NCI-H446 treated with DMSO at 0.1 percent for 48 hours (cell line): ENCODE measurements around the gene MARCOL.

Experiments
- DNase-seq: peaks from one replicate; lab custom pipeline; 2025; lab: John Stamatoyannopoulos, UW

MARCOL gene

GRCh38 chr5:148238418-148238794 lies at the start of gene MARCOL:
MARCOL (plus strand) TSS chr5:148238525; CDS start chr5:148238598, 73 bp downstream.
- no peak for DNase-seq

GRCh38 chr5:148191010-148191409 lies 47.3 kb upstream of the MARCOL start:
- no peak for DNase-seq

DNA sequence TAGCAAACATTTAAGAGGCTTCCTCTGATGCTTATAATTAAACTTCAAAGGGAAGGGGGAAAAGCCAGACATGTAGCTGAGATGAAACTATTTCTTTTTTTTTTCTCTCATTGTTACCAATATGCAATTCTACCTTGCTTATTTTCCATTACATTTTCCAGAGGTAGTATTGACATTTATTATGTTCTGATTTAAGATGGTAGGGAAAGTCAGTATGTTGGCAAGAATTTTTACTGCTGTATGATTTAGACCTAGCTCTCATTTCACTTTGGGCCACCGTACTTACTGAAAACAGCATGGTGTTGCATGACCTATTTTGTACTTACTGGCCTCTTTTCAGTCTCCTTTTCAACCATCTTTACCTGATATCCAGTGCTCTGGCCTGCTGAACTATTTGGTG lies 45.1 kb upstream of the MARCOL start:
- no peak for DNase-seq

DNA sequence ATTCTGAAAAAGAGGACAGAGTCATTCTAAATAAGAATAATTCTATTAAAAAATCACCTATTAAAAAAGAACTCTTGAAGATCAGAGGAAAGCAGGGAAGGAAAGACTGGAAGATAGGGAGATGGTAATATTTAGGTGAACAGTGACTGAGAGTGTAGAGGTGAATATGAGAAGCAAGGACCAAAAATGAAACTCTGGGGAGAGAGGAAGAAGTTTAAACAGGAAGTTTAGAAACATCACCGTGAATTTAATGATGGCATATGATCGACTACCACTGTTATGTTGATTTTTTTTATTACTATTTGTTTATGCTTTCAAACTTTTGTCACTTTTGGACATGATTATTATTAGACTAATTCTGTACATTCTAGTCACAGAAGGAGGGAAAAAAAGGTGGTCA lies 37.2 kb upstream of the MARCOL start:
- no peak for DNase-seq

DNA sequence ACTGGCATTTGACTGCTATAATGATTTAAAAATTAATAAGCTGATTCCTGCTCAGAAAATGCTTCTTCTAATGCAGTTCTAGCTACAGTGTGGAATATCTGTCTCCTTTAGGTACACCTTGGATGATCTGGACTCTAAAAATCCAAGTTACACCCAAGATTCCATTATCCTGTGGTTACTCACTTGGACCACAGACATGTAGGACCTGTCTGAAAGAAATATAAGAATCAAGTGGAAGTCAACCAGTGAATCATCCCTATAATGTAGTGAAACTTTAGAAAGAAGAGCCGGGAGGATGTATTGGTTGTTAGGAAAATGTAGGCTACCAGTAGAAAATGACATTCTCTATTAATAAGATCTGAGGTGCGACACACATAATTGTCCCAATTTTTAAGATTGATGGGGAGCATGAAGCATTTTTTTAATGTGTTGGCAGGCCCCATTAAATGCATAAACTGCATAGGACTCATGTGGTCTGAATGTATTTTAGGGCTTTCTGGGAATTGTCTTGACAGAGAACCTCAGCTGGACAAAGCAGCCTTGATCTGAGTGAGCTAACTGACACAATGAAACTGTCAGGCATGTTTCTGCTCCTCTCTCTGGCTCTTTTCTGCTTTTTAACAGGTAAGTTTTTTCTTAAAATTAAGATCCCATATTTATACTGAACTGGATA lies 35.7 kb upstream of the MARCOL start, which contains the start of gene SPINK6:
Gene SPINK6, plus strand, starts transcription at position 512 of the 673 bp plus-strand sequence. Its CDS starts 55 bp downstream, at position 567.
- DNase-seq: no peak

DNA sequence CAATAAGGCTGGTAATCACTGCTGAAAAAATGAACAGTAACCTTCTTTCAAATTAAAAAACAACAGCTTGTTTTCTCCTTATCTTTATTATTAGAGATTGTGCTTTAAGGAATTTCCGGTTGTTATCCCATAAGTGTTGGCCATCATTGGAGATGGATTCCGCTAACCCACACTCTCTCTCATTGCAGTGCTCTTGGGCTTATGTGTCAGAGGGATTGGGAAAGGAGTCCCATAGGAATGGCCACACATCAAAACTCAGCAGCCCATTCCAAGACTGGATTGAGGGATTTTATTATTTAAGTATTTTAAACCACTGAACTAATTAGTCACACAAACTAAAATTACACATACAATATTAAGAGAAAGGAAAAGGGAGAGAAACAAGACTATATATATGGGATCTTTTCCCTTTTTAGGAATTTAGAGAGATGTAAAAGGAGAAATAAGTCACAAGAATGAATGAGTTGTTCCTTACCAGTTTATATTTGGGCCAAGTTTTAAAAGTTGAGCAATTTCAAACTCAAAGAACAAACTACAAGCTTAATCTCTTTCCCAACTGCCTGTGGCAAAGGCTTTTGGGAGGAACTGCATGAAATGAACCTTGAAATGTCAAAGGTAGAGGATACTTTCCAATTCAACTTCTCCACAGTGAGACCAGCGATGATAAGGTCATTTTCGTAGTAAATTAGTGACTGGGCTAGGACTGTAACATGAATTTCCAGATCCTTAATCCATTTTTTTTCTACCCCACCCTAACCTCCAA lies 33.1 kb upstream of the MARCOL start:
- no peak for DNase-seq

- DNase-seq: no peak
Observed at GRCh38 chr5:148205865-148206264, 32.5 kb upstream of the MARCOL start.

GRCh38 chr5:148206620-148207019 lies 31.7 kb upstream of the MARCOL start:
- no peak for DNase-seq

- DNase-seq: no peak
Observed at GRCh38 chr5:148208226-148208625, 30.1 kb upstream of the MARCOL start.

- DNase-seq: no peak
Observed at GRCh38 chr5:148209151-148209770, 29.1 kb upstream of the MARCOL start.

- DNase-seq: no peak
Observed at GRCh38 chr5:148214665-148215185, 23.6 kb upstream of the MARCOL start.

DNA sequence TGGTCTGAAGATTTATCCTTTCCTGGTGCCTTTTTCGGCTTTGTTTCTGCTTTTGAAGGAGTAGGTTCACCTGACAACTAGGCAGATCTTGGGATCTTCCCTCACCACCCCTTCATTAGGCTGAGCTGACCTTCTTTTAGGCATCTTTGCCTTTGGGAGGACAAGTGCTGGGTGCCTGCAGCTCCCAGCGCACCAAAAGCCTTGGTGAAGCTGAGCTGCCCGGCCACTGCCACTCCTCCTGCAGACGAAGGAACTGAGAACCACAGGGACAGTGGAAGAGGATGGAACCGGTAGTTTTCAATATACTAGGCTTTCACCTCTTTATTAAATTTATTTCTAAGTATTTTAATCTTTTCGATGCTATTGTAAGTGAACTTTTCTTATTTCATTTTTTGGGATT lies 16.8 kb upstream of the MARCOL start:
- DNase-seq: no peak

GRCh38 chr5:148224117-148224742 lies 14.1 kb upstream of the MARCOL start:
- DNase-seq: no peak

DNA sequence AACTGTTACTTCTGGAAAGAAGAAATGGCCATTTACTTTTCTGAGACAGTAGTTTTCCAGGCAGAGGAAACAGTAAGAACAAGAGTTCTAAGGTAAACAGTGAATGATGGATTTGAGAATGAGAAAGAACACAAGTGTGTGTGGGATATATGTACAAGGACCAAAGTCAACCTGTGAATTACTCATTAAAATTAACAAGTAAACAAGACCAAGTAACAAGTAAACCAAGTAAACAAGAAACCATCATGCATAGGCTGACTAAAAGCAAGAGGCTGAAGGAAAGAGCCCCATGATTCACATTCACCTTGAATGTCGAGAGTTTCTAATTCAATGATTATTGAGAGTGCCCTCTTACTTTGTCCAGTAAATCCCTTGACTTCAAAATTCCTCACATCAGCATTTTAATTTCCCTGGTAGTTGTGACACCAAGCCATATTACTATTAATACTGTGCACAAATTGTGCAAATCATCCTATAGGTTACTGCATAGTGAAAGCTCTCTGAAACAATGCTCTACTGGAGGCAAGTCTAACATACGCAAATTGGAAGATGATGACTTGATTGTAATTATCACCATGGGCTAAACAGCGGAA lies 9.8 kb upstream of the MARCOL start:
- no peak for DNase-seq

GRCh38 chr5:148229840-148230239 lies 8.5 kb upstream of the MARCOL start:
- DNase-seq: no peak

DNA sequence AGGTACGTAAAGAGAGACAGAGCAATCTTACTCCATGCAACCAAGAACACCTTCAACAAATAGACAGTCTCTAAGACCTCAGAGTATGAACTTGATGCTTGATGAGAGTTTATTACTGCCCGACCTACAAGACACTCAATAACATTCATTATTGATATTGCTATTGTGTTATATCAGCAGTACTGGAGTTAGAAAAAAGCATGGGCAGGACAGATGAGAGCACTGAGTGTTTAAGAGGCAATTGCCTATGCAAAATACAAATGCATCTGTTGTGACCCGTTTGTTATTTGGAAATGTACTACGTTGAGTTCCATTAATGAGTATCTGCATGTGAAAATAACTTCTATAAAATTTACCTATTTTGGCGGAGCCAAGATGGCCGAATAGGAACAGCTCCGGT lies 8.1 kb upstream of the MARCOL start:
- DNase-seq: no peak

DNA sequence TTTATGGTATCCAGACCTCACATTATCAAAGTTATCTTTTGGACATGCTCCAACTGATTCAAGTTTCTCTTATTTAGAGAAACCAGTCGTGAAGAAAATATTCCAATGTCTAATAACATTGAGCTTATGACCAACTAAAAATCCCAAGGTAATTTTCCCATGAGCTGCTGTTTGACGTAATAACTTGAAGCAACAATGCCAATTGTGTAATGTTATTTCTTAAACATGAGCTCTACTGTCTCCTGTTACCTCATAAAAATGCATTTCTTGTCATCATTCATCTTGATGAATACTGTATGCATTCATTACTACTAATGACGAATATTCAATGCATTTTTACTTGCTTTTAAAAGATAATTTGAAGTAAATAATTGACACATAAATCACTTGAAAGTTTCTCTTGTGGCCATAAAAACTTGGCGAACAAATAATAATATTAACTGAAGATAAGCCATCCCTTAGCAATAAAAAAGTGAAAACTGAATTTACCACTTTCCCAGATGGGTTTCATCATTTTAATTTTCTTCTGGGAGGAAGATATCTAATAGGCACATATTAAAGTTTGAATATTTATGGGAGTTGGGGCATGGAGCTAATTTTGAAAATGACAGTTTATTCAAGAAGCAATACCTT lies 424 bp upstream of the MARCOL start:
- no peak for DNase-seq

DNA sequence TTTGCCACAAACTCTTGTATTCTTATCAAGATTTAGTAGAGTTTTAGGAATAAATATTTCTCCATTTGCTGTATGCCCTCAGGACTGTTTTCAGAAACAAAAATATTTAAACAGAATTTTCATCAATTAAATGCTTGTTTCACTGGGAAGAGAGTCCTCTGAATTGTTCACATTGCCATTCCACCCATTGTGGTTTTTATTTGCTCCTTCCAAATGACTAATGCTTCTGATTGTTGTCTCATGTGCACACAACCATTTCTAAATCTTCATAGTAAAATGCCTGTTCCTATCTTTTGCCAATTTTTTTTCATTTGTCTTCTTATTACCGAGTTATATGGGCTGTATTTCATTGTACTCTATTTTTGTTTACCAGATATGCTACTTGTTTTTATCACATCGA lies 10.6 kb downstream of the MARCOL start:
- no peak for DNase-seq

DNA sequence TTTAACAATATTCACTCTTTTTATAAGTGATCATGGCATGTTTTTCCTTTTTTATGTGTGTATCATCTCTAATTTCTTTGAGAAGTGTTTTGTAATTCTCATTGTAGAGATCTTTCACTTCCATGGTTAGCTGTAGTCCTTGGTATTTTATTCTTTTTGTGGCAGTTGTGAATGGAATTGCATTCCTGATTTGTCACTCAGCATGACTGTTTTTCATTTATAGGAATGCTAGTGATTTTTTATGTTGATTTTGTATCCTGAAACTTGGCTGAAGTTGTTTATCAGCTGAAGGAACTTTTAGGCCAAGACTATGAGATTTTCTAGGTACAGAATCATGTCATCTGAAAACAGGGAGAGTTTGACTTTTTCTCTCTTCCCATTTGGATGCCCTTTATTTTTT lies 17.1 kb downstream of the MARCOL start:
- no peak for DNase-seq

DNA sequence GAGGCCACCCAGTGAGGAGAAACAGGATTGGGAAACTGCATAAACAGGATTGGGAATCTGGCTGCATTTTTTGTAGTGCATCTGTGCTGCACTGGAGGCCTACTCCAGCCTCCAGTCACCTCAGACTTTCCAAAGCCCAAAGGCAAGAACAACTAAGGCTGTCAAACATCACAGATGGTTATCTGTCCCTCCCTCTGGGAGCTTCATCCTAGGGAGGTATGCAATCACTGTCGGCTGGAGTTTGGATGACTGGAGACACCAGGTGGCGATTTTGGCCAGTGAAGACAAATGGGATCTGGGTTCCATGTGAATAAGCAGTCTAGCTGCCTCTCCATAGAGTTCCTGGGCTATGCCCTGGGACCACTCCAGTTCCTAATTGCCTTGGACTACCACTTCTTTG lies 21.0 kb downstream of the MARCOL start:
- no peak for DNase-seq

DNA sequence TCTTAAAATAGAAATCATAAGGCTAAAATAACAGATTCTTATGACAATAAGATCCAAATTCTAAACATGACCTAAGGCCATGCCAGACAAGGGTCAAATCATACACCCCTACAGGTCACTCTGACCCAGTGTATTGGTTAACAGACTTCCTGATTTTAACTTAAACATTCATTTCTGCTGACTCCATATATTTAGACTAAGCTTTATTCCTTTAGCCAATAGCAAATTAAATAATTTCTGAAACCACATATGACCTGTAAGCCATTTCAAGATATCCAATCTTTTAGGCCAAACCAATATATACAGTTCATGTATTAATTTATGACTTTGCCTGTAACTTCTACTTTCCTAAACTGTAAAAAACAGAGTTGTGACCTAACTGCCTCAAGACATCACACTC lies 22.9 kb downstream of the MARCOL start:
- DNase-seq: no peak

DNA sequence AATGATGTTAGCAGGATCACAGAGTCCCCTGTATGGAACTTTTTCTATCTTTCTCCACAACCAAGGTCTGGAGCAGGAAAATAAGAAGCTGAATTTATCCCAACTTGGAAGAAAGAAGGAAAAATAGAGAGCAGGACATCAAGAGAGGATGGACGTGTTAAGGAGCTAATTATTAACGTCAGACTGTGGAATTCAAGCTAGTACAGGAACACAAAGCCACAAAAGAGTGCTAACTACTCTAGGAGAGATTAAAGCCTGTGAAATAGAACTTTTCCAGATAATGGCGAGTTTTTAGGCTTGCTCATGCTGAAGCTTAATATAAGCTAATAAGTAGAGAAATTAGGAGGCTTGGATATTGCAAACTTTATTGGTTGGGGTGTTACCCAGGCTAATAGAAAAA lies 29.6 kb downstream of the MARCOL start:
- DNase-seq: no peak
